Natural killer cell (primary cell): ENCODE measurements around the gene PCDH9. TPM values are rescaled to one million over a fixed set of nuclear protein-coding genes. Genes with fewer than 3 reads are reported as not detected.

Experiments used
- ATAC-seq, 3 donors: fragments of 150-1000 bp in 2 of 3; fragments of 200-7000 bp in 1 of 3; cut with Tn5 transposase; 1 replicate in 1 of 3; 2 replicates in 2 of 3; pipeline ENCODE4 v1.10.0; 2021; ENCODE audit warnings: mild to moderate bottlenecking in 2 of 3, moderate library complexity in 2 of 3
- DNase-seq, 2 donors: peaks; one replicate each; pipeline versions ENCODE4 v3.0.0 to v3.0.0-alpha.2; 2013 to 2021; ENCODE audit warnings: mixed read lengths in 1 of 2
- H3K27ac ChIP-seq: one replicate; pipeline ENCODE4 v1.5.1; 2013; ENCODE audit warnings: mild to moderate bottlenecking, low read length
- H3K27me3 ChIP-seq: one replicate; pipeline ENCODE4 v1.6.1; 2013; ENCODE audit warnings: low read length; ENCODE audit not compliant: control insufficient read depth, insufficient read depth
- H3K36me3 ChIP-seq: one replicate; pipeline ENCODE4 v1.6.1; 2013; ENCODE audit warnings: low read length; ENCODE audit not compliant: control insufficient read depth, insufficient read depth
- H3K4me1 ChIP-seq: one replicate; pipeline ENCODE4 v1.6.1; 2013; ENCODE audit warnings: low read length; ENCODE audit not compliant: control insufficient read depth, insufficient read depth
- H3K4me3 ChIP-seq: one replicate; pipeline ENCODE4 v1.5.1; 2013; ENCODE audit warnings: low read length
- H3K9me3 ChIP-seq: one replicate; pipeline ENCODE4 v1.6.1; 2013; ENCODE audit warnings: low read length; ENCODE audit not compliant: control insufficient read depth, insufficient read depth
- H3K27ac Mint-ChIP-seq, 2 donors: one replicate each; pipeline ENCODE4 v1.8.0; 2022; ENCODE audit warnings: mild to moderate bottlenecking in 2 of 2, mixed read lengths in 2 of 2, moderate library complexity in 1 of 2
- H3K27me3 Mint-ChIP-seq, 2 donors: one replicate each; pipeline ENCODE4 v1.8.0; 2022; ENCODE audit warnings: low read depth in 2 of 2, mixed read lengths in 2 of 2
- H3K36me3 Mint-ChIP-seq: one replicate; pipeline ENCODE4 v1.8.0; 2022; ENCODE audit warnings: mixed read lengths
- H3K4me1 Mint-ChIP-seq, 2 donors: one replicate each; pipeline ENCODE4 v1.8.0; 2022; ENCODE audit warnings: mixed read lengths in 2 of 2
- H3K4me3 Mint-ChIP-seq: one replicate; pipeline ENCODE4 v1.8.0; 2022; ENCODE audit warnings: mild to moderate bottlenecking, moderate library complexity, mixed read lengths
- H3K9me3 Mint-ChIP-seq, 2 donors: one replicate each; pipeline ENCODE4 v1.8.0; 2022; ENCODE audit warnings: mixed read lengths in 2 of 2
- WGBS: methylation state at CpG from one replicate; pipeline ENCODE4 v1.1.7; 2013; ENCODE audit warnings: missing lambda C conversion rate; ENCODE audit not compliant: insufficient coverage; 5-methylcytosine and 5-hydroxymethylcytosine counted together
- intact Hi-C: fragments of 100-400 bp; cut with micrococcal nuclease; formaldehyde crosslinking; loops from one replicate; pipeline ENCODE4 v1.14.2; 2022
- total RNA-seq, 4 donors: library from RNA; stranded (reverse); fragments of 120-200 nt in 1 of 4; gene quantifications; one replicate each; pipeline versions ENCODE4 v1.2.3 to v1.2.4, GENCODE V29; 2013 to 2022
- TF ChIP-seq, protein P1 (sequence below): fragments of 200-600 bp; IDR thresholded peaks from one replicate; pipeline ENCODE4 v1.8.0; 2022; ENCODE audit warnings: antibody characterized with exemption

The PCDH9 gene
- total RNA-seq, 3 donors from 2014 or later (not counting 1 experiment from before 2014, with no cell fraction given), result 0.43 to 1.5 (median 0.68) TPM

DNA sequence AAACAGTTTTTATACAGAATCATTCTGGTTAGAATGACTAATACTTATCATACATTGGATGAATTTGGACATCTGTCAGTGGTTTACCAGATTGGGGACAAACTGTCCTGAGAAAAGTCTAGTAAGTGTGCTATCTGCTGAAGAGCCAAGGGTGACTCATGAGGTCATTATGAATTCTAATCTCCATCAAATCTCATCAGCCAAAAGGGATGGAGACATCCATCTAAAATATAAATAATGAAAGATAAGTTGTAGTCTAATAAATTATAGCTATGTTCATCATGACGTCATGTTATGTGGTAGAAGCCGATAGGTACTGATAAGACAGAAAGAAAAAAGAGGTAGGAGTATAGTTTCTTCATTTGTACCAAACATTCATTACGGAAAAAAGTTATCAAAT lies 804.4 kb downstream of the PCDH9 start:
- Mint-ChIP-seq H3K27me3 (no peaks in the 10 kb centered on the region), H3K9me3 (peaks cover 4 to 6% of the 10 kb centered on the region in 2 donors), H3K36me3 (no peaks in the 10 kb centered on the region), H3K4me1 (no peaks in the 10 kb centered on the region), H3K27ac (no peak overlapping the region), H3K4me3 (no peak overlapping the region)
- Histone ChIP-seq H3K4me3 (no peak overlapping the region), H3K27me3 (no peaks in the 10 kb centered on the region), H3K4me1 (no peaks in the 10 kb centered on the region), H3K9me3 (no peaks in the 10 kb centered on the region), H3K27ac (no peak overlapping the region), H3K36me3 (no peaks in the 10 kb centered on the region)
- WGBS, result no CpG with 5 or more reads among the region's 3 CpGs
- TF ChIP-seq, protein P1, sequence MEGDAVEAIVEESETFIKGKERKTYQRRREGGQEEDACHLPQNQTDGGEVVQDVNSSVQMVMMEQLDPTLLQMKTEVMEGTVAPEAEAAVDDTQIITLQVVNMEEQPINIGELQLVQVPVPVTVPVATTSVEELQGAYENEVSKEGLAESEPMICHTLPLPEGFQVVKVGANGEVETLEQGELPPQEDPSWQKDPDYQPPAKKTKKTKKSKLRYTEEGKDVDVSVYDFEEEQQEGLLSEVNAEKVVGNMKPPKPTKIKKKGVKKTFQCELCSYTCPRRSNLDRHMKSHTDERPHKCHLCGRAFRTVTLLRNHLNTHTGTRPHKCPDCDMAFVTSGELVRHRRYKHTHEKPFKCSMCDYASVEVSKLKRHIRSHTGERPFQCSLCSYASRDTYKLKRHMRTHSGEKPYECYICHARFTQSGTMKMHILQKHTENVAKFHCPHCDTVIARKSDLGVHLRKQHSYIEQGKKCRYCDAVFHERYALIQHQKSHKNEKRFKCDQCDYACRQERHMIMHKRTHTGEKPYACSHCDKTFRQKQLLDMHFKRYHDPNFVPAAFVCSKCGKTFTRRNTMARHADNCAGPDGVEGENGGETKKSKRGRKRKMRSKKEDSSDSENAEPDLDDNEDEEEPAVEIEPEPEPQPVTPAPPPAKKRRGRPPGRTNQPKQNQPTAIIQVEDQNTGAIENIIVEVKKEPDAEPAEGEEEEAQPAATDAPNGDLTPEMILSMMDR, result no peak
- intact Hi-C loops, result no loop called here
- ATAC-seq (no peak), DNase-seq (no peak)

DNA sequence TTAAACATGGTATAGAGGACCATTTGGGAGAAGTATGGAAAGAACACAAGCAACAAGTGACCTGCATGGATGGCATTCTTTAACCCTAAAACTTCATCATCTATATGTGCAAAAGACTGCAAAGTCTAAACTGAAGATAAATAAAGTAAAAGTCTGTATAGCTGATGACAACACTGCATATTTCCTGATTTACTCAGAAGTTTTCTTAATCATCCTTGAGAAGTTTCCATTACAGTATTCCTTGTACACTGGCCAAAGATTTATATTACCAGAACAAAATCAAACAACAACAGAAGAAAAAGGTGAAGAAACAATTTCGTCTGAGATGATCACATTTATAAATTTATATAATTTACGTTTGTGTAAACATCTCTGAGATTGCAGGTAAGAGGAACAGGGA lies 805.7 kb downstream of the PCDH9 start:
- Mint-ChIP-seq H3K27ac (no peak overlapping the region), H3K36me3 (no peaks in the 10 kb centered on the region), H3K9me3 (peaks cover 5 to 7% of the 10 kb centered on the region in 2 donors), H3K27me3 (no peaks in the 10 kb centered on the region), H3K4me1 (no peaks in the 10 kb centered on the region), H3K4me3 (no peak overlapping the region)
- H3K27ac ChIP-seq, result no peak overlapping the region
- ATAC-seq, result no peak
- H3K36me3 ChIP-seq, result no peaks in the 10 kb centered on the region
- H3K27me3 ChIP-seq, result no peaks in the 10 kb centered on the region
- no peak overlapping the region for H3K4me3 ChIP-seq
- H3K4me1 ChIP-seq, result no peaks in the 10 kb centered on the region
- TF ChIP-seq, protein P1, result no peak
- WGBS, result no CpG with 5 or more reads among the region's 2 CpGs
- no peak for DNase-seq
- H3K9me3 ChIP-seq, result no peaks in the 10 kb centered on the region
- intact Hi-C loops, result no loop called here

DNA sequence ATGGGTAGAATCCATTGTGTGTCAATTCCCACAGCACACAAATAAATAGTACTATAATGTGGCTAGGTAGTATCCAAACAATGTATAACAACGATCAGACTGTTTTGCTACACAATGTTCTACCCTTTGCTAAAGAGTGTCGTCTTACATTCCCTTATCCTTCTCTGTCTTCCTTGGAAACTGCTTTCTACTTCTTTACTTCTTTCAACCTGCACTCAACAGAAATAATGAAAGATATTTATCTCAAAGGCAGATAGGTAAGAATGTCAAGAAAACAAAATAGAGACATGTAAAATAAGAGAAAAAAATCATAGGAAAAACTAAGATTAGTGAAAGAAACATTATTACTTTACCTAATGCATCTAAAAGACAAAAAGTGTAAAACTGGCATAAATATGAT lies 814.7 kb downstream of the PCDH9 start:
- 88% methylated on average over 2 of the region's 2 CpGs for WGBS
- Histone ChIP-seq H3K36me3 (no peaks in the 10 kb centered on the region), H3K4me3 (no peak overlapping the region), H3K4me1 (no peaks in the 10 kb centered on the region), H3K9me3 (no peaks in the 10 kb centered on the region), H3K27ac (no peak overlapping the region), H3K27me3 (no peaks in the 10 kb centered on the region)
- Mint-ChIP-seq H3K27ac (no peak overlapping the region), H3K4me1 (no peaks in the 10 kb centered on the region), H3K4me3 (no peak overlapping the region), H3K27me3 (no peaks in the 10 kb centered on the region), H3K36me3 (peaks cover 10% of the 10 kb centered on the region), H3K9me3 (peaks cover 2 to 4% of the 10 kb centered on the region in 2 donors)
- ATAC-seq (no peak), DNase-seq (no peak)
- intact Hi-C loops, result no loop called here
- TF ChIP-seq, protein P1, result no peak

DNA sequence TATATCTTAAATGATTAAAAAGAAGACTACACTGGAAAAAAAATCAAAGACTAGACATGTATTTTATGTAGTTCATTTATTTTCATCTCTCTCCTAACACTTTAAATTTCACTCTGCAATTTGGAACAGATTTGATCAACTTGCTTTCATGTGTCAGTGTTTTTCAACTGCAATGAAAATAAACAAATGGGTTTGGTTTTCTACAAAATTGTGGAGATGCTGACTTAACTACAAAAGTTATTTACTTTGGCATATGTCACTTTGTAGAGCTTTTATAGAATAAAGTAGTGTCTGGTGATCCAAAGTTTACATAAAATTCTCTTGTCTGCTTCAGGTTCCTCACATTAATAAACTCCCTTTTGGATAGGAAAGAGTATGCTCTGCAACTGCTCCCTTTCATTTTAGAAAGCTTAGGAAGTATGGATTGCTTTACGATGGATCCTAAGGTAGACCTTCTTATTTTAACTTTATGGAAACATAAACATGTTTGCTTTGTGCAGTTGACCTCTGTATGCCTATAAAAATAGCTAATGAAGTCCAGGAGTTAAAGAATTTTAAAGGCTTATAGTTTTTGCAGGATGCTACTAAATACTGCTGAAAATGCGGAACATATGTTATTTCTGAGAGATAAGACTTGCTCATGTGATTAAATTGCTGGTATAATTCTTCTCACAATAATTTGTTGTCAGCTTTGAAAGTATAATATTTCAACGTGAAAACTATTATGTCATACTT lies 815.9 kb downstream of the PCDH9 start:
- H3K27me3 Mint-ChIP-seq, result no peaks in the 10 kb centered on the region
- WGBS, result 80% methylated on average over 1 of the region's 3 CpGs
- Histone ChIP-seq H3K4me1 (no peaks in the 10 kb centered on the region), H3K4me3 (no peak overlapping the region), H3K36me3 (no peaks in the 10 kb centered on the region), H3K9me3 (no peaks in the 10 kb centered on the region), H3K27me3 (no peaks in the 10 kb centered on the region), H3K27ac (no peak overlapping the region)
- DNase-seq (no peak), ATAC-seq (no peak)
- H3K27ac Mint-ChIP-seq, result no peak overlapping the region
- TF ChIP-seq, protein P1, result no peak
- intact Hi-C loops, result no loop called here
- no peaks in the 10 kb centered on the region for H3K4me1 Mint-ChIP-seq
- H3K9me3 Mint-ChIP-seq, result peaks cover 2 to 4% of the 10 kb centered on the region in 2 donors
- peaks cover 10% of the 10 kb centered on the region for H3K36me3 Mint-ChIP-seq
- no peak overlapping the region for H3K4me3 Mint-ChIP-seq
